ENCODE results near the gene CCDC170. TPM values are rescaled to one million over a fixed set of nuclear protein-coding genes. Genes with fewer than 3 reads are reported as not detected.

Gene CCDC170
- total RNA-seq, 6 donors from 2014 or later = 1.7 to 28.3 (median 5.2) TPM

DNA sequence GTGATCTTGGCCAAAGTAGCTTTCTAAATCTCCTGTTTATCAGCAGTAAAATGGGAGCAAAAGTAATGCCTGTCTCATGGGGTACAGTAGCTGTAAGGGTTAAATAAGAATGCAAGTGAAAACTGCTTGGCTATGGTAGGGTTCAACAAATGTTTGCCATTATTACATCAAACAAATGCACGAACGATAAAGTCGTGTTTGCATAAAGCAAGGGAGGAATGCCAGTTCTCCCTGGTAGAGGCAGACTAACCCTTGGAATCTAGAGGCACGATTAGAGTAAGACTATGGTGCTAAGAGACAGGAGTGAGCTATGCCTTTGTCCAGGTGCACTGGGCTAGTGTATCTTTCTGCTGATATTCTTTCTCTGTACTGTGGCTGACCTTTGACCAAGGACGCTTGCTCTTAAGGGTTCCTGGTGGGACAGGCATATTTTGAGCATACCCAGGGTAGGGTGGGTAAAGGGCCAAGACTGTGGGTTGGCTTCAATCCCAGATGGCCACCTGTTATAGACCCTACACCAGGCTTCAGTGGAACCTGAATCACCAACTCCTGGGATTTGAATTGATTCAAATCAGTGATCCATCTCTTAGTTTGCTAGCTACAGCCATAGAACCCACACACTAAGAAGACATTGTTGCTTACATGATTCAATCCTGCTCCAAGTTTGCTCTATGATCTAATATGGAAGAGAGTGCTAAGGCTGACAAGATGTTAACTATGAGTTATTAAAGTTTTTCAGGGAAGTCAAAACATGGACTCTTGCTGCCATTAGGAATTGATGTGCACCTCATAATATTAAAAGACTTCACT lies 139.9 kb downstream of the CCDC170 start:
- no peak overlapping the region for H3K4me3 ChIP-seq
- WGBS, 2 donors = 69 to 74% methylated on average over 5 of the region's 5 CpGs
- ATAC-seq (ENCODE audit: low FRiP score in 2 of 2) = no peak
- H3K9me3 ChIP-seq = no peaks in the 10 kb centered on the region
- no peak overlapping the region for H3K27ac ChIP-seq
- H3K36me3 ChIP-seq = no peaks in the 10 kb centered on the region
- no peak for DNase-seq
- no peaks in the 10 kb centered on the region for H3K27me3 ChIP-seq
- H3K4me1 ChIP-seq = no peaks in the 10 kb centered on the region
- TF ChIP-seq CTCF (IDR thresholded peaks at IDR 0.05) (no peak), POLR2A (IDR thresholded peaks at IDR 0.05) (no peak), EP300 (IDR thresholded peaks at IDR 0.05) (no peak), POLR2AphosphoS5 (IDR thresholded peaks at IDR 0.05) (no peak)

- no peaks in the 10 kb centered on the region for H3K36me3 ChIP-seq
- no peaks in the 10 kb centered on the region for H3K9me3 ChIP-seq
- DNase-seq (no peak), ATAC-seq (ENCODE audit: low FRiP score in 2 of 2) (no peak)
- WGBS, 2 donors = 74 to 89% methylated on average over 3 of the region's 3 CpGs
- TF ChIP-seq POLR2AphosphoS5 (IDR thresholded peaks at IDR 0.05) (no peak), EP300 (IDR thresholded peaks at IDR 0.05) (no peak), CTCF (IDR thresholded peaks at IDR 0.05) (no peak), POLR2A (IDR thresholded peaks at IDR 0.05) (no peak)
- H3K27ac ChIP-seq = no peak overlapping the region
- H3K4me3 ChIP-seq = no peak overlapping the region
- no peaks in the 10 kb centered on the region for H3K4me1 ChIP-seq
- no peaks in the 10 kb centered on the region for H3K27me3 ChIP-seq
These were observed 140.5 kb downstream of the CCDC170 start for GRCh38 chr6:151634336-151634720.

GRCh38 chr6:151635741-151636140 lies 141.9 kb downstream of the CCDC170 start:
- Histone ChIP-seq H3K36me3 (no peaks in the 10 kb centered on the region), H3K9me3 (no peaks in the 10 kb centered on the region), H3K4me3 (no peak overlapping the region), H3K4me1 (no peaks in the 10 kb centered on the region), H3K27me3 (no peaks in the 10 kb centered on the region), H3K27ac (no peak overlapping the region)
- no peak for DNase-seq
- TF ChIP-seq CTCF (IDR thresholded peaks at IDR 0.05) (no peak), POLR2A (IDR thresholded peaks at IDR 0.05) (no peak), EP300 (IDR thresholded peaks at IDR 0.05) (no peak), POLR2AphosphoS5 (IDR thresholded peaks at IDR 0.05) (no peak)
- ATAC-seq (ENCODE audit: low FRiP score in 2 of 2) = no peak
- whole genome bisulfite sequencing, 2 donors = 89 to 91% methylated on average over 3 of the region's 3 CpGs

DNA sequence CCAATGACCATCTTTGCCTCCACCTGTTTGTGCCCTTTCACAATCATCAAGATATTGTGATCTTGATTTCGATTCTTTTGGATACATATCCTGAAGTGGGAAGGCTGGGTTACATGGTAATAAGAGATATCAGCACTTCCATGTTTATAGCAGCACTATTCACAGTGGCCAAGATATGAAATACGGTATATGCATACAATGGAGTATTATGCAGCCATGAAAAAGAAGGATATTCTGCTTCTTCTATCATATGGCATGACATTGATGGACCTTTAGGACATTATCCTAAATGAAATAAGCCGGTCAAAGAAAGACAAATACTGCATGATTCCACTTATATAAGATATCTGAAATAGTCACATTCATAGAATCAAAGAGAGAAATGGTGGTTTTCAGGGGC lies 144.0 kb downstream of the CCDC170 start:
- WGBS, 2 donors = 96% methylated on average over 3 of the region's 3 CpGs
- no peak for DNase-seq

More for the DNA sequence above, 144.0 kb downstream of the CCDC170 start:
- Histone ChIP-seq H3K9me3 (no peaks in the 10 kb centered on the region), H3K27me3 (no peaks in the 10 kb centered on the region), H3K4me1 (no peaks in the 10 kb centered on the region), H3K4me3 (no peak overlapping the region), H3K36me3 (no peaks in the 10 kb centered on the region), H3K27ac (no peak overlapping the region)
- ATAC-seq (ENCODE audit: low FRiP score in 2 of 2) = no peak
- TF ChIP-seq EP300 (IDR thresholded peaks at IDR 0.05) = no peak
- no peak for TF ChIP-seq POLR2AphosphoS5 (IDR thresholded peaks at IDR 0.05)
- no peak for TF ChIP-seq CTCF (IDR thresholded peaks at IDR 0.05)
- TF ChIP-seq POLR2A (IDR thresholded peaks at IDR 0.05) = no peak

All from upper lobe of left lung (tissue), 6 donors.